ENCODE data around the gene PRMT9.

DNA sequence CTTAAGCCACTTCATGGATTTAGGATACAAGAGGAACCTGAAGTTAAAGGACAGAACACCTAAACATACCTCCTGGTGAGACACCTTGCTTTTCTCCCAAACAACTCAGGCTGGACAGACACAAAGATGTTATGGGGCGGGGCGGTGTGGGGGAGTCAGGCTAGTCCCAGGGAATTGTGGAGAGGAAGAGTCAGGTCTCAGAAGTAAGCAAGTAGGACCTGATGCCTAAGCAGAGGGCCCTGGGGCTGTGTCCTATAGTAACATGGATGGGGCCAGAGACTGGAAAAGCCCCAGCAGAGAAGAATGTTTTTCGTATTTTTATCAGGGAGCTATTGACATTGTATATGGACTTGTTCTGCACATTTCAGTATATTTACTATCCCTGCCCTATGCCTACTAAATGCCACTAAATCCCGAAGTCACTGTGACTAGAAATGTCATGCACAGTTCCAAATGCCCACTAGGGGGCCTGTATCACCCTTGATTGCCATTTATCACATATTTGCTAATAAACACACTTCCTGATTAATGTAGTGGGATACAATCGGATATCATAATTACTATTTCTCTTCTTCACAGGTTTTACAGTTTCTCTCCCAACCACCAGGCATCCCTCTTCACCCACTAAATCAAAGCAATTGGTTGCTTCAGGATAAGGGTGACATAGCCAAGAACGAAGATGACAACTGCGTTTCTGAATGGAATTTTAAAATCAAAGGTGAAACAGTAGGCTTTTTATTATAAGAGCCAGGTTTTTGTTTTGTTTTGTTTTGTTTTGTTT is 24.1 kb upstream of the PRMT9 start:
- TF ChIP-seq ZBTB7A (IDR thresholded peaks at IDR 0.05; ENCODE audit: low read depth) (no peak), CEBPB (IDR thresholded peaks at IDR 0.05) (no peak)

Data from Ishikawa (cell line).